Parathyroid adenoma (tissue), 2 donors: ENCODE data around the gene SBF2.
"Not testable (repeated sequence)": the region's sequence is repeated elsewhere in the genome, so short reads cannot be mapped to it uniquely, and the experiment has no call there.

Experiments used
- H2AFZ ChIP-seq: fragments of 300-600 bp; sonication (generic); one replicate; pipeline ENCODE4 v1.7.0; 2017; ENCODE audit warnings: antibody characterized with exemption, mild to moderate bottlenecking
- H3K27ac ChIP-seq: fragments of 300-600 bp; sonication (generic); one replicate; pipeline ENCODE4 v1.7.0; 2017
- H3K27me3 ChIP-seq: fragments of 300-600 bp; sonication (generic); one replicate; pipeline ENCODE4 v1.7.0; 2017; ENCODE audit warnings: low read length; ENCODE audit not compliant: control insufficient read depth, insufficient read depth
- H3K36me3 ChIP-seq: fragments of 300-600 bp; sonication (generic); one replicate; pipeline ENCODE4 v1.7.0; 2017; ENCODE audit warnings: low read length; ENCODE audit not compliant: control insufficient read depth, insufficient read depth
- H3K4me1 ChIP-seq: fragments of 300-600 bp; sonication (generic); one replicate; pipeline ENCODE4 v1.7.0; 2017; ENCODE audit warnings: control low read depth
- H3K4me2 ChIP-seq: fragments of 300-600 bp; sonication (generic); one replicate; pipeline ENCODE4 v1.7.0; 2017; ENCODE audit warnings: low read length
- H3K4me3 ChIP-seq: fragments of 300-600 bp; sonication (generic); one replicate; pipeline ENCODE4 v1.7.0; 2017; ENCODE audit warnings: low read depth, low read length
- H3K79me2 ChIP-seq: fragments of 300-600 bp; sonication (generic); one replicate; pipeline ENCODE4 v1.7.0; 2017; ENCODE audit warnings: control low read depth
- H3K9ac ChIP-seq: fragments of 300-600 bp; sonication (generic); one replicate; pipeline ENCODE4 v1.7.0; 2017; ENCODE audit warnings: mild to moderate bottlenecking
- H3K9me3 ChIP-seq: fragments of 300-600 bp; sonication (generic); one replicate; pipeline ENCODE4 v1.7.0; 2017; ENCODE audit warnings: low read length; ENCODE audit not compliant: control insufficient read depth
- TF ChIP-seq, protein P1 (sequence below): fragments of 300-600 bp; sonication (generic); IDR thresholded peaks from one replicate; pipeline ENCODE4 v1.7.0; 2017; ENCODE audit warnings: antibody characterized with exemption, mild to moderate bottlenecking
- donor health status: primary hyperparathyroidism.

SBF2 gene

DNA sequence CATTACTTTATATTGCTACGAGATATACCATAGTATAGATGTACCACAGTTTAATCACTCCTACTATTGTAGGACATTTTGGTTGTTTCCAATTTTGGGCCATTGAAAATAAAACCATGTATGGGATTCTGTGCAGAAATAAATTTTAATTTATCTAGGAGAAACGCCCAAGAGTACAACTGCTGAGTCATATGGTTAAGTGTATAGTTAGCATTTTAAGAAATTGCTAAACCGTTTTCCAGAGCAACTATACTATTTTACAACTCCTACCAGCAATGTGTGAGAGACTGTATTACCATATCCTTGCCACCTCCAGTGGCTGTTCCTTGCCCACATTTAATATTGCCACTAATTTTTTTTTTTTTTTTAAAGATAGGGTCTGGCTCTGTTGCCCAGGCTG, 163.1 kb downstream of the SBF2 start:
- TF ChIP-seq, protein P1, sequence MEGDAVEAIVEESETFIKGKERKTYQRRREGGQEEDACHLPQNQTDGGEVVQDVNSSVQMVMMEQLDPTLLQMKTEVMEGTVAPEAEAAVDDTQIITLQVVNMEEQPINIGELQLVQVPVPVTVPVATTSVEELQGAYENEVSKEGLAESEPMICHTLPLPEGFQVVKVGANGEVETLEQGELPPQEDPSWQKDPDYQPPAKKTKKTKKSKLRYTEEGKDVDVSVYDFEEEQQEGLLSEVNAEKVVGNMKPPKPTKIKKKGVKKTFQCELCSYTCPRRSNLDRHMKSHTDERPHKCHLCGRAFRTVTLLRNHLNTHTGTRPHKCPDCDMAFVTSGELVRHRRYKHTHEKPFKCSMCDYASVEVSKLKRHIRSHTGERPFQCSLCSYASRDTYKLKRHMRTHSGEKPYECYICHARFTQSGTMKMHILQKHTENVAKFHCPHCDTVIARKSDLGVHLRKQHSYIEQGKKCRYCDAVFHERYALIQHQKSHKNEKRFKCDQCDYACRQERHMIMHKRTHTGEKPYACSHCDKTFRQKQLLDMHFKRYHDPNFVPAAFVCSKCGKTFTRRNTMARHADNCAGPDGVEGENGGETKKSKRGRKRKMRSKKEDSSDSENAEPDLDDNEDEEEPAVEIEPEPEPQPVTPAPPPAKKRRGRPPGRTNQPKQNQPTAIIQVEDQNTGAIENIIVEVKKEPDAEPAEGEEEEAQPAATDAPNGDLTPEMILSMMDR, result no peak
- Histone ChIP-seq H3K9me3 (no peaks in the 10 kb centered on the region), H3K9ac (no peak overlapping the region), H3K79me2 (no peaks in the 10 kb centered on the region), H3K27me3 (no peaks in the 10 kb centered on the region), H2AFZ (no peak overlapping the region), H3K4me1 (no peaks in the 10 kb centered on the region), H3K4me3 (no peak overlapping the region), H3K27ac (no peak overlapping the region), H3K4me2 (no peak overlapping the region), H3K36me3 (no peaks in the 10 kb centered on the region)

DNA sequence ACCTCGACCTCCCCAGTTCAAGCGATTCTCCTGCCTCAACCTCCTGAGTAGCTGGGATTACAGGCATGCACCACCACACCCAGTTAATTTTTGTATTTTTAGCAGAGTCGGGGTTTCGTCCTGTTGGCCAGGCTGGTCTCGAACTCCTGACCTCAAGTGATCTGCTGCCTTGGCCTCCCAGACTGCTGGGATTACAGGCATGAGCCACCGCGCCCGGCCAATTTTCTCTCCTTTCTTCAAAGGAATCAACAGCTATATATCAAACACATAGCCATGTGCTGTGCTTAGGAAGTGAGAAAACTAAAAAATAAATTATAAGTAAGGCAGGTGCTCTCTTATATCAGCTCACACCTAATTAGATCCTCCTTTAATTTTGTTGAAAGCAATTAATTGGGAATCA, 164.8 kb downstream of the SBF2 start:
- not testable (repeated sequence) for H3K9ac ChIP-seq, H3K9me3 ChIP-seq, H3K4me2 ChIP-seq, H3K36me3 ChIP-seq, H3K4me1 ChIP-seq, H3K79me2 ChIP-seq, H3K4me3 ChIP-seq, H3K27me3 ChIP-seq, H3K27ac ChIP-seq, H2AFZ ChIP-seq

DNA sequence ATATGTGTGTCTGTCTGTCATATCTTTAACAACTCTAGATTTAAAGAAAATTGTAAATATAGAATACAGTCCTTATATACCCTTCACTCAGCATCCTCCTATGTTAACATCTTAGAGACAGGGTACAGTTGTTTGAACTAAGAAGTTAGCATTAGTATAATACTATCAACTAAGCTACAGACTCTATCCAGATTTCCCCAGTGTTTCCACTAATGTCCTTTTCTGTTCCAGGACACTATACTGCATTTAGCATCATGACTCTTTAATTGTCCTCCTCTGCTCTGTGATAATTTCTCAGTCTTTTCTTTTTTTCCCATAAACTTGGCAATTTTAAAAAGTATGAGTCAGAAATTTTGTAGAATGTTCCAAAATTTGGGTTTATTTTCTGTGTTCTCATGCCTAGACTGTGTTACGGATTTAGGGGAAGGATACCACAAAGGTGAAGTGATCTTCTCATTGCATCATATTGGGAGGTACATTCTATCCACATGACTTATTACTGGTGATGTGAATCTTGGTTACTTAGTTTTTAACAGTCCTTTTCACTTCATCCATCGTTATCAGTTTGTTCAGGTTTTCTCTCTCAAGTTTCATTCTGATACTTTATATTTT, 168.4 kb downstream of the SBF2 start:
- Histone ChIP-seq H2AFZ (no peak overlapping the region), H3K4me2 (no peak overlapping the region), H3K9me3 (no peaks in the 10 kb centered on the region), H3K4me1 (no peaks in the 10 kb centered on the region), H3K4me3 (no peak overlapping the region), H3K9ac (no peak overlapping the region), H3K27me3 (no peaks in the 10 kb centered on the region), H3K27ac (no peak overlapping the region), H3K36me3 (no peaks in the 10 kb centered on the region), H3K79me2 (no peaks in the 10 kb centered on the region)
- TF ChIP-seq, protein P1, result no peak

DNA sequence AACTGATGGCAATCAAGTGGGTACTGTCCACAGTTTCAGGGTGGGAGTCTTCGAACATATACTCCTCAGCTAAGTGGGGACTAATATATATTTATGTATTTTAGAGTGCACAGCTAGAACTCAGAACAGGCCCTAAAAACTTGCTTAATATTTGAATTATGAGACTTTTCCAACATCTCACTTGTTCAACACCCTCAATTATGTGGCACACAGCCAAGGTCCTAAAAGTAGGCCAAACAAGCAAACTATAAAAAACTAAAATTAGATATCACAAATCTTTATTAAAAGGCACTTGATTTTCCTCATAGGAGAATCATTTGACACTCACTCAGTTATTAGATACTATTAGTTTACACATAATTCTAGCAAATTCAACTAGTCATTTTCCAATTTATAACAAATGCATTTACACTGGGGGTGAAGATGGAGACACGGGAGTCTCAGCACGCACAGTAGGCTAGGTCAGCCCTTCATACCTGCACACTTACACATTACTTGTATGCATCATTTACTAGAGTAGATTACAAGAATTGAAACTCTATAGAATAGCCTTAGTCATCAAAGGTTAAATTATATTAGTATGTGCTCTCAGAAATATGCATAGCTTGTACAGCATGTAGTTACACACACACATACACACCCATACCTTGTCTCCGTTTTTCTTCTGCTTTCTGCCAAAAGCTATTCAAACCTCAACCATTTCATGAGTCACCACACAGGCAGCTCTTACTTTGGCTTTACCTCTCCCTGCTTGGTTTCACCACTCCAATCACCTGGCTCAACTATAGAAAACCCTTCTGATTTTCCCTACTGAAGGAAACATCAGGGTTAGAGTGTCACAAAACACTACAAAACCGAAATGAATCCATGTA, 171.5 kb downstream of the SBF2 start:
- no peak overlapping the region for H2AFZ ChIP-seq
- no peaks in the 10 kb centered on the region for H3K9me3 ChIP-seq
- no peaks in the 10 kb centered on the region for H3K79me2 ChIP-seq
- TF ChIP-seq, protein P1, result no peak
- no peak overlapping the region for H3K4me2 ChIP-seq
- H3K4me3 ChIP-seq, result no peak overlapping the region
- H3K4me1 ChIP-seq, result no peaks in the 10 kb centered on the region
- no peak overlapping the region for H3K9ac ChIP-seq
- H3K36me3 ChIP-seq, result no peaks in the 10 kb centered on the region
- no peak overlapping the region for H3K27ac ChIP-seq
- H3K27me3 ChIP-seq, result no peaks in the 10 kb centered on the region

DNA sequence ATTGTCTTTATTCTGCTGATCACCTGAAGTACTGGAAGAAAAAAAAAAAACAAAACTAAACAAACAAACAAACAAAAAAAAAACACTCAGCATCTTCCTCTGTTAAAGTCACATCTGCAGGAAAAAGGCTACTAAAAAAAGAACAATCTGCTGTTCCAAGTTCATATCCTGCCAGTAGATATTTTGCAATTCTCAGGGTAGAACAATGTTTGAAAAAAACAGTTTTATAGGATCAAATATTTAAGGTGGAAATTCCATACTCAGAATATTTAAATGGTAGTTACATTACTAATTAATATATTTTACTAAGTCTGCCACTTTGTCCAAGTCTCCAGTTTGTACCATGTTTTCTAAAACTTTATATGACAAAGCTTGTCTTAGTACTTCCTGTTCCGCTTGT, 175.2 kb downstream of the SBF2 start:
- TF ChIP-seq, protein P1, result no peak
- H3K9me3 ChIP-seq, result no peaks in the 10 kb centered on the region
- no peaks in the 10 kb centered on the region for H3K36me3 ChIP-seq
- no peak overlapping the region for H3K9ac ChIP-seq
- H3K4me3 ChIP-seq, result no peak overlapping the region
- H3K4me2 ChIP-seq, result no peak overlapping the region
- no peaks in the 10 kb centered on the region for H3K4me1 ChIP-seq
- H3K27me3 ChIP-seq, result no peaks in the 10 kb centered on the region
- no peaks in the 10 kb centered on the region for H3K79me2 ChIP-seq
- H3K27ac ChIP-seq, result no peak overlapping the region
- H2AFZ ChIP-seq, result no peak overlapping the region
